GM23338 (cell line): ENCODE measurements around the gene ATAD3B. TPM values are rescaled to one million over a fixed set of nuclear protein-coding genes. Genes with fewer than 3 reads are reported as not detected.
"Not testable (repeated sequence)": the region's sequence is repeated elsewhere in the genome, so short reads cannot be mapped to it uniquely, and the experiment has no call there.

Experiments used
- ATAC-seq: fragments of 200-7000 bp; cut with Tn5 transposase; 3 replicates; pipeline ENCODE4 v1.9.1; 2020
- DNase-seq: peaks from one replicate; pipeline ENCODE4 v3.0.0-alpha.2; 2015; ENCODE audit warnings: low spot score
- H2AFZ ChIP-seq: fragments of 200-600 bp; sonication (generic); 2 replicates; pipeline ENCODE4 v1.8.0; 2016; ENCODE audit warnings: antibody characterized with exemption, mild to moderate bottlenecking, moderate library complexity
- H3F3A ChIP-seq: fragments of 200-600 bp; sonication (generic); replicated peaks from 2 replicates; pipeline ENCODE4 v1.8.0; 2017; ENCODE audit warnings: antibody characterized with exemption, mixed run types, low read depth
- H3K27ac ChIP-seq: fragments of 200-600 bp; sonication (generic); 2 replicates; pipeline ENCODE4 v1.6.1; 2016; ENCODE audit warnings: low read depth
- H3K27me3 ChIP-seq: fragments of 200-600 bp; sonication (generic); 2 replicates; pipeline ENCODE4 v1.8.0; 2016; ENCODE audit warnings: mild to moderate bottlenecking, mixed run types, moderate library complexity; ENCODE audit not compliant: insufficient read depth
- H3K36me3 ChIP-seq: fragments of 200-600 bp; sonication (generic); 2 replicates; pipeline ENCODE4 v1.8.0; 2016; ENCODE audit warnings: mild to moderate bottlenecking; ENCODE audit not compliant: insufficient read depth
- H3K4me1 ChIP-seq: fragments of 200-600 bp; sonication (generic); 2 replicates; pipeline ENCODE4 v1.8.0; 2016; ENCODE audit warnings: mild to moderate bottlenecking, moderate library complexity; ENCODE audit not compliant: insufficient read depth
- H3K4me2 ChIP-seq: fragments of 200-600 bp; sonication (generic); 2 replicates; pipeline ENCODE4 v1.7.1; 2017; ENCODE audit warnings: mixed run types
- H3K4me3 ChIP-seq: fragments of 200-600 bp; sonication (generic); 2 replicates; pipeline ENCODE4 v1.6.1; 2016; ENCODE audit warnings: mixed run types
- H3K79me2 ChIP-seq: fragments of 200-600 bp; sonication (generic); replicated peaks from 2 replicates; pipeline ENCODE4 v1.8.0; 2017; ENCODE audit warnings: mild to moderate bottlenecking; ENCODE audit not compliant: insufficient read depth
- H3K9me2 ChIP-seq: fragments of 200-600 bp; sonication (generic); 2 replicates; pipeline ENCODE4 v1.8.0; 2017; ENCODE audit not compliant: insufficient read depth
- H4K20me1 ChIP-seq: fragments of 200-600 bp; sonication (generic); replicated peaks from 2 replicates; pipeline ENCODE4 v1.8.0; 2017; ENCODE audit warnings: mild to moderate bottlenecking; ENCODE audit not compliant: insufficient read depth
- H3K27ac Mint-ChIP-seq: 2 replicates; pipeline ENCODE4 v1.8.0; 2020; ENCODE audit warnings: inconsistent platforms, mild to moderate bottlenecking, moderate library complexity, mixed read lengths
- H3K27me3 Mint-ChIP-seq: 3 replicates; pipeline ENCODE4 v1.8.0; 2022; ENCODE audit warnings: low read depth, mild to moderate bottlenecking, moderate library complexity, mixed read lengths, inconsistent platforms; ENCODE audit not compliant: insufficient read depth, poor library complexity
- H3K36me3 Mint-ChIP-seq: 3 replicates; pipeline ENCODE4 v1.8.0; 2021; ENCODE audit warnings: low read depth, mild to moderate bottlenecking, inconsistent platforms, moderate library complexity, mixed read lengths
- H3K4me1 Mint-ChIP-seq: 3 replicates; pipeline ENCODE4 v1.8.0; 2020; ENCODE audit warnings: mild to moderate bottlenecking, inconsistent platforms, mixed read lengths
- H3K4me3 Mint-ChIP-seq: 3 replicates; pipeline ENCODE4 v1.8.0; 2021; ENCODE audit warnings: moderate library complexity, mild to moderate bottlenecking, inconsistent platforms, mixed read lengths
- H3K9me3 Mint-ChIP-seq: 3 replicates; pipeline ENCODE4 v1.8.0; 2020; ENCODE audit warnings: moderate library complexity, mild to moderate bottlenecking, inconsistent platforms, mixed read lengths
- CREB1 ChIP-seq: fragments of 250-450 bp; sonication (Bioruptor Pico); IDR thresholded peaks from 2 replicates; pipeline ENCODE4 v1.5.0; 2020; ENCODE audit warnings: low read depth, mild to moderate bottlenecking, moderate library complexity
- EZH2phosphoT487 ChIP-seq: fragments of 200-600 bp; sonication (generic); IDR thresholded peaks from one replicate; pipeline ENCODE4 v1.8.1; 2018; ENCODE audit warnings: antibody characterized with exemption; ENCODE audit not compliant: unreplicated experiment
- NANOG ChIP-seq: IDR thresholded peaks from 2 replicates; pipeline ENCODE4 v1.6.1; 2016; ENCODE audit warnings: antibody characterized with exemption, borderline replicate concordance
- STAT1 ChIP-seq: IDR thresholded peaks from one replicate; pipeline ENCODE4 v1.6.1; 2016; ENCODE audit warnings: antibody characterized with exemption; ENCODE audit not compliant: unreplicated experiment
- polyA plus RNA-seq: library from polyadenylated mRNA; unstranded; fragments of >200 nt; fragmentation: Nextera tagmentation; extraction: Ambion mirVana; gene quantifications from 2 replicates; pipeline ENCODE4 v1.2.1, GENCODE V29; 2016
- total RNA-seq: library from RNA; depleted of rRNA; stranded (reverse); fragments of >200 nt; shearing (Covaris generic); gene quantifications from 2 replicates; pipeline ENCODE4 v1.2.3, GENCODE V29; 2014

Gene ATAD3B
- total and polyA plus RNA-seq, 2 experiments from 2014 or later: 37.8 to 63.4 TPM

DNA sequence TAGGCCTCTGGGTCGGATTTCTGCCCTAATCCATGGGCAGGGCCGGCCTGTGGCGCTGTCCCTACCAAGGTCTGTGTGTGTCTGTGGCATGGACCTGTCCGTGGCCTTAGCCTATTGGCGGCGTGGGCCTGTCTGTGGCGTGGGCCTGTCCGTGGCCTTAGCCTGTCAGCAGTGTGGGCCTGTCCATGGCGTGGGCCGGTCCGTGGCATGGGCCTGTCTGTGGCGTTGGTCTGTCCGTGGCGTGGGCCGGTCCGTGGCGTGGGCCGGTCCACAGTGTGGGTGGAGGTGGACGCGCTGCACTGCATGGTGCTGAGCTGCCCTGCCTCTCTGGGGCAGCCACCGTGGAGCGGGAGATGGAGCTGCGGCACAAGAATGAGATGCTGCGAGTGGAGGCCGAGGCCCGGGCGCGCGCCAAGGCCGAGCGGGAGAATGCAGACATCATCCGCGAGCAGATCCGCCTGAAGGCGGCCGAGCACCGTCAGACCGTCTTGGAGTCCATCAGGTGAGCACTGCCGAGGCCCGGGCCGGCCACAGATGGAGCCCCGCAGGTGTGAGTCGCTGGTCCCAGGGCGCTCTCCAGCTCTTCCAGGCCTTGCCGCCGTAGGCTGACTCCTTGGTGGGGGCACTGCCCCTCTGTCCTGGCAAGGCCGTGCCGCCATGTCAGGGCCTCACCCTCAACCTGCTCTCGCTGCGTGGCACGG is 48.4 kb downstream of the ATAD3B start:
- H3K27ac Mint-ChIP-seq, H3K79me2 ChIP-seq, H3K27ac ChIP-seq, H3K27me3 ChIP-seq, H3K4me1 ChIP-seq, DNase-seq, H3K4me3 ChIP-seq, H3K9me2 ChIP-seq, H3K27me3 Mint-ChIP-seq, H3K4me2 ChIP-seq, H3F3A ChIP-seq, H3K4me3 Mint-ChIP-seq, H2AFZ ChIP-seq, H3K36me3 ChIP-seq, H4K20me1 ChIP-seq, H3K9me3 Mint-ChIP-seq, ATAC-seq, H3K4me1 Mint-ChIP-seq: not testable (repeated sequence)
- peaks cover 28% of the 10 kb centered on the region for H3K36me3 Mint-ChIP-seq
- peak; percentile 42 for TF ChIP-seq EZH2phosphoT487

DNA sequence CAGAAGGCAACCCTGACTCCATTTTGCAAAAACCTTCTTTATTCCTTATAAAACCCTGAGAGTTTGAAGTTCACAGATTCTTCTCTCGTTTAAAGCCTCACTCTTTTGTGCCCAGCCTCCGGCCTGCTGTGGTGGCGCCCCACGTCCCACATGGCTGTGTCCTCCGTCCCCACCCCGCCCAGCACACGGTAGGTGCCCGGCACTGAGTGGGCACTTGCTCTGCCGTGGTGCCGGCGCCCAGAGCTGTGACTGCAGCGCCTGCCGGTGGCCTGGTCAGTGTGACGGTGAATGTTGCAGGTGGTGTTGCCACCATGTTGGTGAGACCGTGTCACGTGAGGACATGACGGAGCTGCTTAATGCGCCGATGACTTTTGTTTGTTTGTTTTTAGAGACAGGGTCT is 49.8 kb downstream of the ATAD3B start:
- Histone ChIP-seq H3K79me2 (no peaks in the 10 kb centered on the region), H3K4me3 (no peak overlapping the region), H3K9me2 (no peaks in the 10 kb centered on the region), H3K4me1 (no peaks in the 10 kb centered on the region), H4K20me1 (no peaks in the 10 kb centered on the region; the same call in none of the 2 replicates), H3K4me2 (no peak overlapping the region), H3K36me3 (peaks cover 5% of the 10 kb centered on the region), H3K27me3 (no peaks in the 10 kb centered on the region), H3K27ac (no peak overlapping the region), H3F3A (no peaks in the 10 kb centered on the region), H2AFZ (no peak overlapping the region)
- Mint-ChIP-seq H3K27me3 (peaks cover 3% of the 10 kb centered on the region), H3K4me1 (no peaks in the 10 kb centered on the region), H3K27ac (no peak overlapping the region), H3K9me3 (no peaks in the 10 kb centered on the region), H3K4me3 (no peak overlapping the region), H3K36me3 (peaks cover 36% of the 10 kb centered on the region)
- TF ChIP-seq STAT1: no peak
- TF ChIP-seq CREB1 (CRISPR knock-in tag): no peak
- TF ChIP-seq NANOG: no peak
- DNase-seq (no peak), ATAC-seq (no peak)

GRCh38 chr1:1522536-1522935 is 51.0 kb downstream of the ATAD3B start:
- H3K4me2 ChIP-seq, H3K36me3 ChIP-seq, H3K4me3 Mint-ChIP-seq, H4K20me1 ChIP-seq, ATAC-seq, H3K27me3 ChIP-seq, H3K4me3 ChIP-seq, H3K27ac ChIP-seq, H2AFZ ChIP-seq, DNase-seq, H3F3A ChIP-seq, H3K79me2 ChIP-seq, H3K9me3 Mint-ChIP-seq, H3K4me1 ChIP-seq, H3K27ac Mint-ChIP-seq, H3K4me1 Mint-ChIP-seq, H3K9me2 ChIP-seq, H3K27me3 Mint-ChIP-seq: not testable (repeated sequence)
- H3K36me3 Mint-ChIP-seq: peaks cover 36% of the 10 kb centered on the region

- H3K9me3 Mint-ChIP-seq, H3K36me3 ChIP-seq, H2AFZ ChIP-seq, H3K9me2 ChIP-seq, H3K4me3 ChIP-seq, H3K79me2 ChIP-seq, H3K4me2 ChIP-seq, H3K4me3 Mint-ChIP-seq, H3K4me1 Mint-ChIP-seq, DNase-seq, H3K4me1 ChIP-seq, H3F3A ChIP-seq, H3K27ac ChIP-seq, H3K27ac Mint-ChIP-seq, H3K27me3 Mint-ChIP-seq, ATAC-seq, H4K20me1 ChIP-seq, H3K27me3 ChIP-seq: not testable (repeated sequence)
- peaks cover 37% of the 10 kb centered on the region for H3K36me3 Mint-ChIP-seq
These were observed 51.7 kb downstream of the ATAD3B start for GRCh38 chr1:1523226-1523625.

GRCh38 chr1:1523651-1524050 is 52.1 kb downstream of the ATAD3B start:
- not testable (repeated sequence) for H3K36me3 ChIP-seq, H3K27ac Mint-ChIP-seq, H3F3A ChIP-seq, H3K4me1 Mint-ChIP-seq, H3K4me2 ChIP-seq, H3K9me2 ChIP-seq, H3K4me3 ChIP-seq, H3K79me2 ChIP-seq, H3K27me3 Mint-ChIP-seq, H3K4me3 Mint-ChIP-seq, H3K4me1 ChIP-seq, ATAC-seq, H3K27ac ChIP-seq, H4K20me1 ChIP-seq, H2AFZ ChIP-seq, H3K9me3 Mint-ChIP-seq, DNase-seq, H3K27me3 ChIP-seq
- peaks cover 35% of the 10 kb centered on the region for H3K36me3 Mint-ChIP-seq

DNA sequence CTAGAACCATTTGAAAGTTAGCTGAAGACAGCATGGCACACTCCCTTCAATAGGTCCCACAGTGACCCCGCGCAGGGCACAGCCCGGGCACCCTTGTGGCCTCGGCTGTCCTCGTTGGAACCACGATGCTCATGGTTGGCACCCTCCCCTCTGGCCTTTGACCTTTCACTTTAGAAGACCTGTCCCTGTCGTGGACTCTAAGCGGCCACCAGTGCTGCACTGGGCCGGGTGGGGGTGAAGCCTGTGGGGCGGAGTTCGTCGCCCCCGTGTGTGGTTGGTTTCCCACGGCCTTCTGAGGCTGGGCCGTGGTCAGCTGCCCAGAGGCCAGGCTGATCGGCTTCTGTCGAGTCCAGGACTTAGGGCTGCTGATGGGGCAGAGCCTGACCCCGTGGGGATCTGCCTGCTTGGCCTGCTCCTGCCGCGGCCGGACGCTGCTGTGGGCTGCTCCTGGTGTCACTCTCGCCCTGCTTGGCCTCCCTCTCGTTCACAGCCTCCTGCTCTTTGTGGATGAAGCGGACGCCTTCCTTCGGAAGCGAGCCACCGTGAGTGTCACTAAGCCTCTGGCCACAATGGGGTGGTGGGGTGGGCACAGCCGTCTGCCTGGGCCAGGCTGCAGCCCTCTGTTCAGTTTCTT is 53.3 kb downstream of the ATAD3B start:
- not testable (repeated sequence) for H4K20me1 ChIP-seq, H3K79me2 ChIP-seq, H3K4me3 Mint-ChIP-seq, ATAC-seq, H3K9me2 ChIP-seq, H3K9me3 Mint-ChIP-seq, H3K27me3 ChIP-seq, H2AFZ ChIP-seq, H3K4me1 ChIP-seq, H3K27ac Mint-ChIP-seq, H3F3A ChIP-seq, H3K27me3 Mint-ChIP-seq, DNase-seq, H3K4me2 ChIP-seq, H3K4me3 ChIP-seq, H3K36me3 ChIP-seq, H3K27ac ChIP-seq, H3K4me1 Mint-ChIP-seq
- peaks cover 41% of the 10 kb centered on the region; the same call in 2 of the 3 replicates for H3K36me3 Mint-ChIP-seq
